Stimulated activated CD4-positive, alpha-beta T cell treated with anti-CD3 and anti-CD28 coated beads, Interleukin-4, amount 100 ng/mL, for 1 hour (primary cell): Measurements from ENCODE around the gene ATXN1.
A peak's percentile ranks its signal among the peaks of the same experiment; 100 is the strongest.

Source experiments
- DNase-seq: peaks from one replicate; pipeline ENCODE4 v3.0.0-alpha.2; 2020

Gene ATXN1

GRCh38 chr6:16694781-16695578 lies 66.3 kb downstream of the ATXN1 start:
- no peak for DNase-seq

- no peak for DNase-seq
Observed at GRCh38 chr6:16691324-16691723, 69.9 kb downstream of the ATXN1 start.

- peak; percentile 34 for DNase-seq
Observed at GRCh38 chr6:16690608-16691142, 70.6 kb downstream of the ATXN1 start.

GRCh38 chr6:16689788-16690607 lies 71.3 kb downstream of the ATXN1 start:
- no peak for DNase-seq

GRCh38 chr6:16688984-16689636 lies 72.2 kb downstream of the ATXN1 start:
- no peak for DNase-seq

GRCh38 chr6:16688436-16688835 lies 72.8 kb downstream of the ATXN1 start:
- no peak for DNase-seq

GRCh38 chr6:16687045-16687444 lies 74.2 kb downstream of the ATXN1 start:
- no peak for DNase-seq

- DNase-seq: peak; percentile 88
Observed at GRCh38 chr6:16684896-16685554, 76.2 kb downstream of the ATXN1 start.

- DNase-seq: no peak
Observed at GRCh38 chr6:16684195-16684689, 77.0 kb downstream of the ATXN1 start.

GRCh38 chr6:16683641-16684194 lies 77.5 kb downstream of the ATXN1 start:
- no peak for DNase-seq

GRCh38 chr6:16681260-16681873 lies 79.9 kb downstream of the ATXN1 start:
- no peak for DNase-seq

GRCh38 chr6:16679050-16679449 lies 82.2 kb downstream of the ATXN1 start:
- DNase-seq: no peak

GRCh38 chr6:16677458-16677857 lies 83.8 kb downstream of the ATXN1 start:
- DNase-seq: no peak

GRCh38 chr6:16676978-16677377 lies 84.3 kb downstream of the ATXN1 start:
- DNase-seq: no peak

- DNase-seq: no peak
Observed at GRCh38 chr6:16676376-16676775, 84.9 kb downstream of the ATXN1 start.

GRCh38 chr6:16674801-16675392 lies 86.4 kb downstream of the ATXN1 start:
- no peak for DNase-seq

GRCh38 chr6:16673011-16673797 lies 88.1 kb downstream of the ATXN1 start:
- DNase-seq: no peak

- no peak for DNase-seq
Observed at GRCh38 chr6:16671302-16672289, 89.7 kb downstream of the ATXN1 start.

GRCh38 chr6:16670617-16671051 lies 90.6 kb downstream of the ATXN1 start:
- DNase-seq: no peak
